Germinal center (tissue), 1 donor: Measurements from ENCODE around the gene KRTAP10-6.
"Not testable (repeated sequence)": the region's sequence is repeated elsewhere in the genome, so short reads cannot be mapped to it uniquely, and the experiment has no call there.

Experiments
- DNase-seq: peaks from one replicate; pipeline ENCODE4 v3.0.0; 2012; ENCODE audit warnings: mixed read lengths, low spot score

Gene KRTAP10-6

DNA sequence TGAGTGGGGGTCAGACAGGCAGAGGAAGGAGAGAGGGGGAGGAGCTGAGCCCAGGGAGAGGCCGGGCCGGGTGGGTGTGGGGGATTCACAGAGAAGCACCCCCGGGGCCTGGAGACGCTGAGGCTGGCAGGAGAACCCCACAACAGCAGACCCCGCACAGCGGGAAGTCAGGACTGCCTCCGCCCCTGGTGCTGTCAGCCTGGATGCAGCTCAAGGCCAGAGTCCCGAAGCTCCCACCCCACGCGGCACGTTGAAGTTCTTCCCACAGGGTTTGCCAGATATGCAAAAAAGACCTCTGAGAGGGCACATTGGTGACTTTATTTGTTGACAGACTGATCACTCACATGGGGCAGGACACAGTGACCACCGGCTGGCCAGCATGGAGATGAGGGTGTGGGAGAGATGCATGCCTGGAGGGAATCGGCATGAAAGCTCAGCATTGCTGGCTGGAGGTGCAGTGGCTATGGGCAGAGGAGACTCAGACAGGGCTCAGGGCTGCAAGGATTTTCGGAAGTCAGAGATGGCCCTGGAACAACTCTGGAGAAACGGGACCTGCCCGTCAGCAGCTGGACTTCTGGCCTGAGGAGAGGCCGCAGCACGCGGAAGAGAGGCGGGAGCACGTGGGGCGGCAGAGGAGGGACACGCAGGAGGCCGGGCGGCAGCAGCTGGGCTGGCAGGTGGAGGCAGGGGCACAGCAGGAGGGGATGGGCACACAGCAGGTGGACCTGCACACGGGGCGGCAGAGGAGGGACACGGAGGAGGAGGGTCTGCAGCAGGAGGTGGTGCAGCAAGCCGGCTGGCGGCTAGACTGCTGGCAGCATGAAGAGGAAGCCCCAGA lies 34.6 kb downstream of the KRTAP10-6 start:
- DNase-seq: no peak

DNA sequence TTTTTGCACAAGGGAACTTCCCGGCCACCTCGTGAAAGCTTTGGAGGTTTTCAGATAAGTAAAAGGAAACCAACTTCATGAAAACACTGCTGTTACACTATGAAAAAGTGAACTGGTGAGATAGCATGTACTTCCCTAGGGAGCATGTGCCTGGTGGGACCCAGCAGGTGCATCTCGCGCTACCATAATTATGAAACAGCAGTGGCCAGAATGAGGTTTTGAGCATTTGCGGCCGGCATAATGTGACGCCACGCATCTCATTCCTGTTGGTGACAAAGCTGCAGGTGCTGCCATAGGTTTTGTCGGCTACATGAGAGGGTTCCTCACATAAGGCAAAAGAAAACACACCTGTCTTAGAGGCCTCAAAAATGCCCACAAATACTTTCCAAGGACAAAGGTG lies 35.4 kb downstream of the KRTAP10-6 start:
- DNase-seq: no peak

DNA sequence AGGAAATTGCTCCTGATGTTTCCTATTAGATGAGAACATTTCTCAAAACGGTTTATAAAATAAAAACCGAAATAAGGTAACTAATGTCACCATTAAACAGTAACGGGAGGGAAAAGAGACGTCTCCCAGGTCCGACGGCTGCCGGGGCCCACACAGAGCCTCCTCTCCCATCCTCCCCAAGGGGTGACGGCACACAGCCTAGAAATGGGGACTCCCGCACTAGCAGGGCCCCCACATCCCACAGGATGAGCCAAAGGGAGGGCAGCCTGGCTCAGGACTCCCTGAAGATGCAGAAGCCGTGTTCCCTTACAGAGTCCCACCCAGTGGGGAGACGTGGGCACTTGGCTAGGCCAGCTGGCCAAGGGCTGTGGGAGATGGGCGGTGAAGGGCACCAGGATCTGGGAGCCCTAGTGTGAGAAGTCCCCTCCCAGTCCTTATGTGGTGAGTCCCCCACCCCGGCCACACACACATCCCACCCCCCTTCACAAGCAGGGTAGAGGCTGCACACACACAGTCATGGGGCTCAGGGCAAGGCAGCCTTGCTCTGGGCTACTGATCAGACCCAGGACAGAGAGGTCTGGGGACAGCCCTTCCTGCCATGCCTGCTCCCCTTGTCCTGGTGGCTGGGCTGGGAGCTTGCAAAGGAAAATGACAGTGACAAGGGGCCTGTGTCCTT lies 37.0 kb downstream of the KRTAP10-6 start:
- no peak for DNase-seq

DNA sequence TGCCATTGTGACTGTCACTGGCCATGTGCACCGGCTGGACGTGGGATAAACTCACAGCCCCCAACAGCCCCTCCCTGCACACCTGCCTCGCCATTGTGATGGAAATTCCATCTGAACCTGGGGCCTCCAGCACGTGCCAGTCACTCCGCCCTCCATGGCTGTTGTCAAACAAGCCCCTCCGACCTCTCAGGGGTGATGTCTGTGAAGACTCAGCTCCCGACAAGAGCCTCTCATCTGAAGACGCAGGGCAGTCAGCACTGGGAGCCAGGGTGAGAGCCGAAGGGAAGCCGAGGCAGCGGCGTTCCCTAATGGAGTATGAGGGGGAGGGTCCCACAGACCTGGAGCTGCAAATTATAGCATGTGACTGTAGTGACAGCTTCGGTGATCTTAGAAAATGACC lies 39.6 kb downstream of the KRTAP10-6 start:
- DNase-seq: no peak

DNA sequence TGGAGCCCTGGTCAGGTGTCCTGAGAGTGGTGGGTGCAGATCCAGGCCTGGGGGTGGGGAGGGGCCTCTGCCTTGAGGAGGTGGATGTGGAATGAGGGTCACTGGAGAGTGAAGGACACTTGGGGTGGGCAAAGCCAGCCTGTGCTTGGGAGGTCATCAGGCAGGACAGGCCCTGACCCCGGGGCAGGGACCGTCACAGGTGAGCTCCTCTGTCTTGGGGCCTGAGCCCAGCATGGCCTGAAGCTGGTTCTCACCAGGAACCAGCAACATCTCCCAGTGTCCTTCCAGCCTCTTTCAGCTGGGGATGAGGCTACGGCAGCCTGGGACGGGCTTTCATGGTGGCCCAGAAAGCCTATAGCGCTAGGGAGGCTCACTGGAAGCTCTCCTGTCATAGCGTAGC lies 40.2 kb downstream of the KRTAP10-6 start:
- DNase-seq: no peak

DNA sequence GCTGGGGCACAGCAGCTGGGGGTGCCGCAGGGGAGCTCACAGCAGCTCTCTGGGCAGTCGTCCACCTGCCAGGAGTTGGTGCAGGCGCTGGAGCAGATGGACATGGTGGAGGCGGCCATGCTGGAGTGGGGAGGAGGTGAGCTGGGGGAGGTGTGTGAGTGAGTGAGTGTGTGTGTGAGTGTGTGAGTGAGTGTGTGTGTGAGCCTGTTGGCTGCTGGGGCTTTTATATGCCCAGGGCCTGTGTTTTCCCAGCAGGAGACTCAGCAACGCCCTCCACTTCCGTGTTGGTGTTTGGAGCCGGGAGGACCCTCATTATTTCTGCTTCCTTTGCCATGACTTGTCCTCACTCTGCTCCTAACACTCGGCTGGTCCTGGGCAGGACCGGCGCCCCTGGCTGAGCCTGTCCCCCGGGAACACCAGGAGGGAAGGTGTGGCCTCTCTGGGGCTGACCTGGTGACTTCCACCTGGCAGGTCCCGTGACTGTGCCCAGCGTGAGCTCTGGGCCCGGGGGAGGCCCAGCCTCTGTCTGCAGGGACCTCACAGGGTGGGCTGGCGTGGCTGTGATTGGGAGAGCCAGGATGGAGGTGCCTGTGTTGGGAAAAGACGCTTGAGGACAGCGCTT lies 40.9 kb downstream of the KRTAP10-6 start, which contains the start of gene KRTAP10-2:
Gene KRTAP10-2, minus strand, starts transcription at position 166 of the 622 bp plus-strand sequence. Its CDS starts 47 bp downstream, at position 119.
- no peak for DNase-seq

DNA sequence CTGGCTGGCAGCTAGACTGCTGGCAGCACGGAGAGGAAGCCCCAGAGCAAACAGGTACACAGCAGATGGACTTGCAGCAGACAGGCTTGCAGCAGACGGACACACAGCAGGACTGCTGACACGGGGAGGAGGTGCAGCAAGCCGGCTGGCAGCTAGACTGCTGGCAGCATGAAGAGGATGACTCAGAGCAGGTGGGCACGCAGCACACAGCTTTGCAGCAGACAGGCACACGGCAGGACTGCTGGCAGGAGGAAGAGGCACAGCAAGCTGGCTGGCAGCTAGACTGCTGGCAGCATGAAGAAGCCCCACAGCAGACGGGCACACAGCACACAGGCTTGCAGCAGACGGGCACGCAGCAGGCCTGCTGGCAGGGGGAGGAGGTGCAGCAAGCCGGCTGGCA lies 41.5 kb downstream of the KRTAP10-6 start:
- no peak for DNase-seq

DNA sequence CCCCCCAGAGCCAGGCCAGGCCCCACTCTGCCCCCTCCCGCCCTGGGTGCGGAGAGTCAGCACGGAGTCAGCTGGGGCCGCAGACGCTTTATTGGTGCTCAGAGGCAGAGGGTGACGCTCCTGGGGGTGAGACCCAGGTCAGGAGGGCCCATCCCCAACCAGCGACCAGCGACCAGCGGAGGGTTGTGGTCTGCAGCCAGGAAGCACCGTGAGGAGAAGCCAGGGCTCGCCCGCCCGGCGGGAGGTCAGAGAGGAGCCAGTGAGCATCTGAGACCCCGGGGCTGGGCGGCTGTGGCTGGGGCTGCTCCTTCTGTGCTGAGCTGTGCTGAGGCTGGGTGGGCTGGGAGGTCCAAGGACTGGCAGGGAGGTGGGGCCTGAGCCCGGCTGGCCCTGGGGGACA lies 42.0 kb downstream of the KRTAP10-6 start:
- not testable (repeated sequence) for DNase-seq

DNA sequence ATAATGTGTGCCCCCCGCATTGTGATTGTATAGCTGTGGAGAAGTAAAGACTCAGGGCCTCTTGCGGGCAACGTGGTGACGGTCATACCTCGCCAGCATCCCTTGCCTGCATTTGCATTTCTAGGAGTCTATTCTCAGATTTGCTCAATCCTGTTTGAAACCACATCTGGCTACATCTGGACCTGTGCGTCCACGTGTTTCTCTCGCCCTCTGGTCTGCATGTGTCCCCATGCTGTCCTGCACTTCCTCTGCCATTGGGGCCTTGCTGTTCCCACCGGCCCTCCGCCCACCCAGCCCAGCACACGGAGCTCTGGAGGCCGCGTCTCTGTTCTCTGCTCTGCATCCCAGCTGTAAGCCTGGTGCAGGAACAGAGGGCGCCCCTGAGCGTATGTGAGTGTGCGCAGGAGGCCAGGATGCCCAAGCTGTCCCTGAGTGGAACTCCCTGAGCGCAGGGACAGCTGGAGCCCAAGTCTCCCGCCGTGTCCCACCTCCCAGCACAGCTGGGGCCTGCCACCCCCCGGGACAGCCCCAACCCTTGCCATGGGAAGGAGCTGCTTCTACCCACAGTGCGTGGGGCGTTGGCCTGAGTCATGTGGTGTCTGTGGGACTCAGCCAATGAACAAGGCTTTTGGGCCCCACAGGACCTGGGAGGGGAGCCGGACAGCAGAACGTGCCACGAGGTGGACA lies 42.6 kb downstream of the KRTAP10-6 start:
- no peak for DNase-seq

DNA sequence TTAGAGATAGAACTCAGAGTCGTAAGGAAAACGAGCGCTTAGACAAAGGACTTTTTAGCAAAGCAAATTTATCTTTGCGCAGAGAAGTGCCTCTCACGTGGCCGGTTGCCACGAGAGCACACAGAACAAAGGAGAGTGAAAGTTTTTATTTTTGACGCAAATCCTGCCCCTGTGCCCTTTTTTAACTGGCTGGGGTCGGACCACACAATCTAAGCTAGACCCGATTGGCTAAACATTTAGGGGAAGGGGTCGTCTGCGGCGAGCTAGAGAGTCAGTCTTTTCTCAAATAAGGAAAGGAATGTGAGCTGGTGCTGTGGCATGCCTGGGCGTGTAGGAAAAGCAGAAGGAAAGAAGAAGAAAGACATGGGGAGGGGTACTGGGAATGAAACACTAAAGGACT lies 43.4 kb downstream of the KRTAP10-6 start:
- DNase-seq: no peak

DNA sequence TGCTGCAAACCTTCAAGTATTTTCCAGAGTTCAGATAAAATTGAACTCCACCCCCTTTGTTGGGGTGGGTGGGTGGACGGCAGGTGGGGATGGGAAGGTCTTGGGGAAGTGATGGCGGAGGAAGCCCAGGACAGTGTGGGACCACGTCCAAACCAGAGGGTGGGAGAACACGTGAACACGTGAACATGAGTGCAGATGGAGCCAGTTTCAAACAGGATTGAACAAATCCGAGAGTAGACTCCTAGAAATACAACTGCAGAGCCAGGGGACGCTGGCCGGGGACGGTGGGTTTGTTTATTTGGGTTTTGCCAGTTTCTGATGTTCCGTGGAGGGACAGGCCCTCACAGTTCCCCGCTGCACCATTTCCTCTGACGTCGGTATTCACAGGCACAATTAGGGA lies 43.9 kb downstream of the KRTAP10-6 start:
- DNase-seq: no peak

DNA sequence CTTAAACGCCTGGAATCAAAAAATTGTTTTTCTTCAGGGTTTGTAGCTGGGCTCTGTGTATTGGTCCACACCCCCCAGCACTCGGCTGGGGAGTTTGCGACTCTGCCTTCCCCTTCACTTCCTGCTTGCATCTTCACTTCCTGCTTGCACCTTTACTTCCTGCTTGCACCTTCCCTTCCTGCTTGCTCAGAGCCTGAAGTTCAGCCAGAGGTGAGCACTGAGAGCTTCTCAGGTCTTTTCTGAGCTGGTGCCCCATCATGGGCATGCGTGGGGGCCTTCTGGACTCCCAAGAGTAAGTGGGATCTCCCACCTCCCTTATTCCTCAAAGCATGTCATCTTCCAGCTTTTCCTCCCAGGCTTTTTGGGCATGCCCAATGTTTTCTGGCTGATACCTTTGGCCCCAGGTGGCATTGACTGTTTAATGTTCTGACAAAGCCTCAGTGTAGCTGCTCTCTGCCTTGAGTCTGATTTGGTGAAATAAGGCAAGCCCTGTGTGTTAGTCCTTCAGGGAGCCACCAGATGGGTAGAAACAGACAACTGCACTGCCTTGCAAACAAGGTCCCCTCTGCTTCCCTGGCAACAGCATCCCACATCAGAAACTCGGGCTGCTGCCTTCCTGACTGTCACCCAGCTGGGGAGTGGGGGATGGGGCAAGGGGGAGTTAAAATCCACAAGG lies 44.5 kb downstream of the KRTAP10-6 start:
- DNase-seq: no peak

DNA sequence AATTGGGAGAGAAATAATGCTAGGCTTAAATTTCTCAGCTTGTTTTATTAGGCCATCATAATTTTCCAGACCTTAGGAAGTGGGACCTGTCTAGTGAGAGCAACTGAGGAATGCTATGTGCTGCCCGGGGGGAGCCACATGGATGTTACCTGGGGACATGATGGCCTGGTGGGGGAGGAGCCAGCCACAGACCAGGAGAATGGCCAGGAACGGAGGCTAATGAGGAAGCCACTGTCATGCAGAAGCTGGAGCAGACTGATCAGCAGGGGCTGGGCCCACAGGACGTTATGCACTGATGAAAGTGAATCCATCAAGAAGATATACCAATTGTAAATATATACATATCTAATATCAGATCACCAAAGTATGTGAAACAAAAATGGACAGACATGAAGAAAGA lies 47.7 kb downstream of the KRTAP10-6 start:
- no peak for DNase-seq

DNA sequence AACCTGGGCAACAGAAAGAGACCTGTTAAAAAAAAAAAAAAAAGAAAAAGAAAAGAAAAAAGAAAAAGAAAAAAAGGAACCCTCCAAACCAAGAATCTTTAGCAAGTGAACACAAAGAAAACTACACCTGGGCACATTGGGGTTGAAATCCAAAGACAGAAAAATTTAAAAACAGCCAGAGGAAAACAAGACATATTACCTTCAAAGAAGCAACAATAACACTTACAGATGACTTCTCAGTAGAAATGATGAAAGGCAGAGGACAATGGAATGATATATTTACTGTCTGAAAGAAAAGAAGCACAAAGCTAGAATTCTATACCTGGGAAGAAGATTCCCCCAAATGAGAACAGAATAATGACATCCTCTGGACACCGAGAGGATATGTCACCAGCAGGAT lies 49.6 kb downstream of the KRTAP10-6 start:
- DNase-seq: no peak
